Esophagus muscularis mucosa (tissue), 4 donors: ENCODE data around the gene CD101.

Experiments
- EP300 ChIP-seq: sonication (generic); formaldehyde crosslinking; IDR thresholded peaks from one replicate; pipeline ENCODE4 v1.6.1; 2017; ENCODE audit warnings: antibody characterized with exemption
- POLR2A ChIP-seq: fragments of 450-650 bp; IDR thresholded peaks from one replicate; pipeline ENCODE4 v1.6.1; 2017; ENCODE audit warnings: antibody characterized with exemption, moderate library complexity, mild to moderate bottlenecking, low read depth
- POLR2AphosphoS5 ChIP-seq, 2 donors: sonication (generic); formaldehyde crosslinking; IDR thresholded peaks; one replicate each; pipeline ENCODE4 v1.6.1; 2017; ENCODE audit warnings: antibody characterized with exemption in 2 of 2
- TF ChIP-seq, protein P1 (sequence below), 3 experiments: fragments of 200-600 bp in 2 of 3; fragments of 450-650 bp in 1 of 3; sonication (generic) in 2 of 3; IDR thresholded peaks; one replicate each; pipeline ENCODE4 v1.5.1; 2017 to 2019; ENCODE audit warnings: antibody characterized with exemption in 3 of 3, mild to moderate bottlenecking in 2 of 3, moderate library complexity in 1 of 3

DNA sequence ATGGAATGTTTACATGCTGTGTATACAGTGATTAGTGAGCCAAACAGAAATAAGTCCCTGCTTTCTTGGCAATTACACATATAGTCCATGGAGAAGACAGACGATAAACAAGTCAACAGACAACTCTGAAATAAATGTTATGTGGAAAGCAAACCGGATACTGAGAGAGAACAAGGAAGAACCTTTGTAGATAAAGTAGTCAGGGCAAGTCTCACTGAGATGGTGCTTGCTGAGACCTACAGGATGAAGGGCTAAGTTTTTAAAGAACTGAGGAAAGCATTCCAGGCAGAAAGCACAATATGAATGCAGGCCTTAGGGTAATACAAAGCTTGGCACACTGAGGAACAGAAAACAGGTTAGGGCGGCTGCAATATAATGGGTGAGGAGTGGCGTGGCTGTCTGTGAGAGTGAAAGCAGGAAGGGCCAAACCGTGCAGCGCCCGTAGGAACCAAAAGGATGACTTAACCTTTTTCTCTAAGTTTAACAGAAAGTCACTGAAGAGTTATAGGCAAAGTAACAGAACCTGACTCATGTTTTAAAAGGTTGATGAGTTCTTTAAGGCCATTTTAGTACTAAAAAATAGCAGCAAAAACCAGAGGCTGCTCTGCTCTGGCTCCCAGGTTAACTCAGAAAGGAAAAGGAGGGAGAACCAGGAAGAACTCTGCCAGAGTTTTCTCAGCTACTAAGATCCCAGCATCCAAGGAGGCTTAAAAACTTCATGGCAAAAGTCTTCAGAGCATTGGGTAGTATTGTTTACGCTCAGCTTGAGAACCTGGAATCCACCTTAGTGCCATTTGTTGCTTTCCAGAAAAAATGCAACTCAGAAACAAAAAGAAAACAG lies 49.9 kb downstream of the CD101 start:
- no peak for TF ChIP-seq POLR2A
- TF ChIP-seq, protein P1, sequence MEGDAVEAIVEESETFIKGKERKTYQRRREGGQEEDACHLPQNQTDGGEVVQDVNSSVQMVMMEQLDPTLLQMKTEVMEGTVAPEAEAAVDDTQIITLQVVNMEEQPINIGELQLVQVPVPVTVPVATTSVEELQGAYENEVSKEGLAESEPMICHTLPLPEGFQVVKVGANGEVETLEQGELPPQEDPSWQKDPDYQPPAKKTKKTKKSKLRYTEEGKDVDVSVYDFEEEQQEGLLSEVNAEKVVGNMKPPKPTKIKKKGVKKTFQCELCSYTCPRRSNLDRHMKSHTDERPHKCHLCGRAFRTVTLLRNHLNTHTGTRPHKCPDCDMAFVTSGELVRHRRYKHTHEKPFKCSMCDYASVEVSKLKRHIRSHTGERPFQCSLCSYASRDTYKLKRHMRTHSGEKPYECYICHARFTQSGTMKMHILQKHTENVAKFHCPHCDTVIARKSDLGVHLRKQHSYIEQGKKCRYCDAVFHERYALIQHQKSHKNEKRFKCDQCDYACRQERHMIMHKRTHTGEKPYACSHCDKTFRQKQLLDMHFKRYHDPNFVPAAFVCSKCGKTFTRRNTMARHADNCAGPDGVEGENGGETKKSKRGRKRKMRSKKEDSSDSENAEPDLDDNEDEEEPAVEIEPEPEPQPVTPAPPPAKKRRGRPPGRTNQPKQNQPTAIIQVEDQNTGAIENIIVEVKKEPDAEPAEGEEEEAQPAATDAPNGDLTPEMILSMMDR (IDR thresholded peaks at IDR 0.05): no peak
- TF ChIP-seq EP300: no peak
- TF ChIP-seq POLR2AphosphoS5 (IDR thresholded peaks at IDR 0.05): no peak
